K562 (cell line): ENCODE measurements around the gene TRIM38. TPM values are rescaled to one million over a fixed set of nuclear protein-coding genes. Genes with fewer than 3 reads are reported as not detected.

Experiments
- CHD4 ChIP-seq: fragments of 200-600 bp; sonication (generic); IDR thresholded peaks from 3 replicates; pipeline ENCODE4 v1.6.1; 2012; ENCODE audit warnings: low read depth, mild to moderate bottlenecking, mixed read lengths, low read length, inconsistent platforms; ENCODE audit not compliant: insufficient read depth, insufficient replicate concordance, poor library complexity, severe bottlenecking
- DACH1 ChIP-seq: fragments of 450-650 bp; IDR thresholded peaks from 2 replicates; pipeline ENCODE4 v1.6.1; 2018; ENCODE audit not compliant: partially characterized antibody
- DIDO1 ChIP-seq: fragments of 450-650 bp; IDR thresholded peaks from 2 replicates; pipeline ENCODE4 v1.6.1; 2016; ENCODE audit warnings: low read depth, missing biosample characterization, missing genetic modification characterization
- JUND ChIP-seq, 2 experiments: IDR thresholded peaks; 2 replicates in 1 of 2; 3 replicates in 1 of 2; pipeline ENCODE4 v1.6.1; 2011; ENCODE audit warnings: borderline replicate concordance in 2 of 2, low read depth in 2 of 2, low read length in 2 of 2, improper control_type of control experiment in 1 of 2, missing biosample characterization in 1 of 2, missing genetic modification characterization in 1 of 2, missing genetic modification reagents in 1 of 2
- MTA3 ChIP-seq: fragments of 450-650 bp; formaldehyde crosslinking; IDR thresholded peaks from 2 replicates; pipeline ENCODE4 v1.6.1; 2017; ENCODE audit warnings: mild to moderate bottlenecking, borderline replicate concordance
- MYC ChIP-seq, 2 experiments: fragments of 250-450 bp in 1 of 2; sonication (Bioruptor Pico) in 1 of 2; IDR thresholded peaks; 2 replicates each; pipeline versions ENCODE4 v1.5.1 to v1.6.1; 2012 to 2021; ENCODE audit warnings: low read depth in 2 of 2, borderline replicate concordance in 1 of 2, improper control_type of control experiment in 1 of 2, low read length in 1 of 2, mild to moderate bottlenecking in 1 of 2, moderate library complexity in 1 of 2
- PHTF2 ChIP-seq: fragments of 250-450 bp; sonication (Bioruptor Pico); IDR thresholded peaks from 2 replicates; pipeline ENCODE4 v1.5.0; 2021; ENCODE audit warnings: mild to moderate bottlenecking
- SMARCB1 ChIP-seq: IDR thresholded peaks from 2 replicates; pipeline ENCODE4 v1.6.1; 2011; ENCODE audit warnings: improper control_type of control experiment, low read depth; ENCODE audit not compliant: insufficient read length
- TCF7 ChIP-seq: sonication (generic); IDR thresholded peaks from 2 replicates; pipeline ENCODE4 v1.6.1; 2016; ENCODE audit warnings: antibody characterized with exemption, borderline replicate concordance
- XRCC5 ChIP-seq: fragments of 200-400 bp; formaldehyde crosslinking; IDR thresholded peaks from 2 replicates; pipeline ENCODE4 v1.6.1; 2017; ENCODE audit warnings: low read depth, mild to moderate bottlenecking, low read length
- ZNF133 ChIP-seq: fragments of 250-450 bp; sonication (Bioruptor Pico); IDR thresholded peaks from 2 replicates; pipeline ENCODE4 v1.4.0; 2020; ENCODE audit warnings: mild to moderate bottlenecking
- ZNF324 ChIP-seq: fragments of 250-450 bp; sonication (Bioruptor Pico); IDR thresholded peaks from 2 replicates; pipeline ENCODE4 v1.4.0; 2020; ENCODE audit warnings: mild to moderate bottlenecking
- ZNF766 ChIP-seq: fragments of 200-800 bp; sonication (Bioruptor generic); conservative IDR thresholded peaks from 2 replicates; pipeline ENCODE4 v1.6.1; 2016; ENCODE audit warnings: missing genetic modification characterization, missing compliant biosample characterization
- ZNF778 ChIP-seq: fragments of 450-650 bp; formaldehyde crosslinking; IDR thresholded peaks from 2 replicates; pipeline ENCODE4 v1.4.0; 2020; ENCODE audit warnings: mild to moderate bottlenecking, moderate library complexity
- polyA plus RNA-seq, 8 experiments: library from polyadenylated mRNA; depleted of rRNA in 4 of 8; stranded (reverse) in 5 of 8; unstranded in 3 of 8; fragments of >200 nt; fragmentation: Nextera tagmentation in 2 of 8; fragmentation: Illumina TruSeq in 1 of 8; extraction: Ambion mirVana in 2 of 8; extraction: Trizol in 1 of 8; gene quantifications; 2 replicates each; pipeline versions ENCODE4 v1.2.1 to v1.2.3, GENCODE V29; 2011 to 2014; ENCODE audit warnings: inconsistent platforms in 1 of 8, missing spikeins in 1 of 8
- total RNA-seq, 7 experiments: library from RNA; depleted of rRNA in 6 of 7; stranded (reverse); fragments of >200 nt in 6 of 7; fragmentation: Illumina TruSeq in 2 of 7; extraction: Trizol in 2 of 7; gene quantifications; 2 replicates each; pipeline versions ENCODE4 v1.2.1 to v1.2.3, GENCODE V29; 2011 to 2021; ENCODE audit warnings: low replicate concordance in 1 of 7
- TF ChIP-seq, protein P1 (sequence below): fragments of 250-450 bp; sonication (Bioruptor Pico); IDR thresholded peaks from 2 replicates; pipeline ENCODE4 v1.5.0; 2020; ENCODE audit warnings: mild to moderate bottlenecking
- TF ChIP-seq, protein P2 (sequence below): fragments of 450-650 bp; IDR thresholded peaks from 2 replicates; pipeline ENCODE4 v1.6.1; 2014; ENCODE audit warnings: low read depth, mild to moderate bottlenecking, moderate library complexity, borderline replicate concordance
- TF ChIP-seq, protein P3 (sequence below): fragments of 250-450 bp; sonication (Bioruptor Pico); IDR thresholded peaks from 2 replicates; pipeline ENCODE4 v1.9.0; 2021; ENCODE audit warnings: mild to moderate bottlenecking, inconsistent platforms
- TF ChIP-seq, protein P4 (sequence below): fragments of 450-650 bp; IDR thresholded peaks from one replicate; pipeline ENCODE4 v1.6.1; 2018; ENCODE audit warnings: mild to moderate bottlenecking, moderate library complexity; ENCODE audit not compliant: partially characterized antibody

TRIM38 gene
- total and polyA plus RNA-seq, 9 of the 15 experiments (the other 6 are each of a cell fraction or from before 2014, with no cell fraction given) = 1.7 to 6.7 (median 6.3) TPM

DNA sequence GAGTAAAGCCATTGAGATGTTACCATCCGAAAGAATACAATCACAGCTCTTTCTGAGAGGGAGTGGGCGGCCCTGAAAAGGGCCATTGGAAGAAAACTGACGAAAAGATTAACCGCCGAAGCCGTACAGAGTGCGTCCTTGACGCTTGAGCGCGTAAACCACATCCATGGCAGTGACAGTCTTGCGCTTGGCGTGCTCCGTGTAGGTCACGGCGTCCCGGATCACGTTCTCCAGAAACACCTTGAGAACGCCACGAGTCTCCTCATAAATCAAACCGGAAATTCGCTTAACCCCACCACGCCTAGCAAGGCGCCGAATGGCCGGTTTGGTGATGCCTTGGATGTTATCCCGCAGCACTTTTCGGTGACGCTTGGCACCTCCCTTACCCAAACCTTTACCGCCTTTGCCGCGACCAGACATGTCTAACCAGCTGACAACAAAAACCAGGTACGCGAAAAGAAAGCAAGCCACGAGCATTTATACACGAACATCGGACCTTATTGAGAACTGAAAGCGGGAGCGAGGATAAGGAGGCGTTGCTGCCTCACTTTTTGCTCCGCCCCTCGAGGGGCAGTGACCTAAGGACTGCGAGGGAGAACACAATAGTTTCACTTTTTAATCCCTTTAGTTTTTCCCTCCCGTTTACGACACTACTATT is 64.4 kb downstream of the TRIM38 start (continued):
- TF ChIP-seq, protein P1, sequence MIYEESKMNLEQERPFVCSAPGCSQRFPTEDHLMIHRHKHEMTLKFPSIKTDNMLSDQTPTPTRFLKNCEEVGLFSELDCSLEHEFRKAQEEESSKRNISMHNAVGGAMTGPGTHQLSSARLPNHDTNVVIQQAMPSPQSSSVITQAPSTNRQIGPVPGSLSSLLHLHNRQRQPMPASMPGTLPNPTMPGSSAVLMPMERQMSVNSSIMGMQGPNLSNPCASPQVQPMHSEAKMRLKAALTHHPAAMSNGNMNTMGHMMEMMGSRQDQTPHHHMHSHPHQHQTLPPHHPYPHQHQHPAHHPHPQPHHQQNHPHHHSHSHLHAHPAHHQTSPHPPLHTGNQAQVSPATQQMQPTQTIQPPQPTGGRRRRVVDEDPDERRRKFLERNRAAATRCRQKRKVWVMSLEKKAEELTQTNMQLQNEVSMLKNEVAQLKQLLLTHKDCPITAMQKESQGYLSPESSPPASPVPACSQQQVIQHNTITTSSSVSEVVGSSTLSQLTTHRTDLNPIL (CRISPR knock-in tag) = peak; percentile 85; the same call in 1 of the 2 replicates
- TF ChIP-seq XRCC5 (peak; percentile 93), TCF7 (peak; percentile 74; the same call in 1 of the 2 replicates), JUND (IDR thresholded peaks at IDR 0.05; ENCODE audit: borderline replicate concordance, low read depth, low read length) (peak; percentile 66; the same call in 1 of the 2 replicates), JUND (tag; IDR thresholded peaks at IDR 0.05; ENCODE audit: borderline replicate concordance, low read depth, low read length) (peak; percentile 12; the same call in 1 of the 3 replicates), MYC (IDR thresholded peaks at IDR 0.05; ENCODE audit: low read depth, low read length) (peak; percentile 89), MYC (CRISPR knock-in tag; IDR thresholded peaks at IDR 0.05; ENCODE audit: borderline replicate concordance, low read depth) (peak; percentile 88; the same call in 1 of the 2 replicates), ZNF133 (CRISPR knock-in tag) (no peak), ZNF778 (CRISPR knock-in tag) (no peak), DACH1 (peak; percentile 74), PHTF2 (peak; percentile 87; the same call in 1 of the 2 replicates), CHD4 (no peak), ZNF324 (CRISPR knock-in tag) (peak; percentile 52; the same call in 1 of the 2 replicates), DIDO1 (no peak), SMARCB1 (no peak), MTA3 (peak; percentile 99), ZNF766 (CRISPR knock-in tag) (peak; percentile 54; the same call in 1 of the 2 replicates)
- TF ChIP-seq, protein P2, sequence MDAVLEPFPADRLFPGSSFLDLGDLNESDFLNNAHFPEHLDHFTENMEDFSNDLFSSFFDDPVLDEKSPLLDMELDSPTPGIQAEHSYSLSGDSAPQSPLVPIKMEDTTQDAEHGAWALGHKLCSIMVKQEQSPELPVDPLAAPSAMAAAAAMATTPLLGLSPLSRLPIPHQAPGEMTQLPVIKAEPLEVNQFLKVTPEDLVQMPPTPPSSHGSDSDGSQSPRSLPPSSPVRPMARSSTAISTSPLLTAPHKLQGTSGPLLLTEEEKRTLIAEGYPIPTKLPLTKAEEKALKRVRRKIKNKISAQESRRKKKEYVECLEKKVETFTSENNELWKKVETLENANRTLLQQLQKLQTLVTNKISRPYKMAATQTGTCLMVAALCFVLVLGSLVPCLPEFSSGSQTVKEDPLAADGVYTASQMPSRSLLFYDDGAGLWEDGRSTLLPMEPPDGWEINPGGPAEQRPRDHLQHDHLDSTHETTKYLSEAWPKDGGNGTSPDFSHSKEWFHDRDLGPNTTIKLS = peak; percentile 78
- TF ChIP-seq, protein P3, sequence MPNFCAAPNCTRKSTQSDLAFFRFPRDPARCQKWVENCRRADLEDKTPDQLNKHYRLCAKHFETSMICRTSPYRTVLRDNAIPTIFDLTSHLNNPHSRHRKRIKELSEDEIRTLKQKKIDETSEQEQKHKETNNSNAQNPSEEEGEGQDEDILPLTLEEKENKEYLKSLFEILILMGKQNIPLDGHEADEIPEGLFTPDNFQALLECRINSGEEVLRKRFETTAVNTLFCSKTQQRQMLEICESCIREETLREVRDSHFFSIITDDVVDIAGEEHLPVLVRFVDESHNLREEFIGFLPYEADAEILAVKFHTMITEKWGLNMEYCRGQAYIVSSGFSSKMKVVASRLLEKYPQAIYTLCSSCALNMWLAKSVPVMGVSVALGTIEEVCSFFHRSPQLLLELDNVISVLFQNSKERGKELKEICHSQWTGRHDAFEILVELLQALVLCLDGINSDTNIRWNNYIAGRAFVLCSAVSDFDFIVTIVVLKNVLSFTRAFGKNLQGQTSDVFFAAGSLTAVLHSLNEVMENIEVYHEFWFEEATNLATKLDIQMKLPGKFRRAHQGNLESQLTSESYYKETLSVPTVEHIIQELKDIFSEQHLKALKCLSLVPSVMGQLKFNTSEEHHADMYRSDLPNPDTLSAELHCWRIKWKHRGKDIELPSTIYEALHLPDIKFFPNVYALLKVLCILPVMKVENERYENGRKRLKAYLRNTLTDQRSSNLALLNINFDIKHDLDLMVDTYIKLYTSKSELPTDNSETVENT = peak; percentile 98
- TF ChIP-seq, protein P4, sequence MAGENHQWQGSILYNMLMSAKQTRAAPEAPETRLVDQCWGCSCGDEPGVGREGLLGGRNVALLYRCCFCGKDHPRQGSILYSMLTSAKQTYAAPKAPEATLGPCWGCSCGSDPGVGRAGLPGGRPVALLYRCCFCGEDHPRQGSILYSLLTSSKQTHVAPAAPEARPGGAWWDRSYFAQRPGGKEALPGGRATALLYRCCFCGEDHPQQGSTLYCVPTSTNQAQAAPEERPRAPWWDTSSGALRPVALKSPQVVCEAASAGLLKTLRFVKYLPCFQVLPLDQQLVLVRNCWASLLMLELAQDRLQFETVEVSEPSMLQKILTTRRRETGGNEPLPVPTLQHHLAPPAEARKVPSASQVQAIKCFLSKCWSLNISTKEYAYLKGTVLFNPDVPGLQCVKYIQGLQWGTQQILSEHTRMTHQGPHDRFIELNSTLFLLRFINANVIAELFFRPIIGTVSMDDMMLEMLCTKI = no peak
